ENCODE measurements around the gene PMFBP1. TPM values are rescaled to one million over a fixed set of nuclear protein-coding genes. Genes with fewer than 3 reads are reported as not detected.

Gene PMFBP1
- 1 to 10 TPM; 3.1 to 3.3 TPM for total RNA-seq

DNA sequence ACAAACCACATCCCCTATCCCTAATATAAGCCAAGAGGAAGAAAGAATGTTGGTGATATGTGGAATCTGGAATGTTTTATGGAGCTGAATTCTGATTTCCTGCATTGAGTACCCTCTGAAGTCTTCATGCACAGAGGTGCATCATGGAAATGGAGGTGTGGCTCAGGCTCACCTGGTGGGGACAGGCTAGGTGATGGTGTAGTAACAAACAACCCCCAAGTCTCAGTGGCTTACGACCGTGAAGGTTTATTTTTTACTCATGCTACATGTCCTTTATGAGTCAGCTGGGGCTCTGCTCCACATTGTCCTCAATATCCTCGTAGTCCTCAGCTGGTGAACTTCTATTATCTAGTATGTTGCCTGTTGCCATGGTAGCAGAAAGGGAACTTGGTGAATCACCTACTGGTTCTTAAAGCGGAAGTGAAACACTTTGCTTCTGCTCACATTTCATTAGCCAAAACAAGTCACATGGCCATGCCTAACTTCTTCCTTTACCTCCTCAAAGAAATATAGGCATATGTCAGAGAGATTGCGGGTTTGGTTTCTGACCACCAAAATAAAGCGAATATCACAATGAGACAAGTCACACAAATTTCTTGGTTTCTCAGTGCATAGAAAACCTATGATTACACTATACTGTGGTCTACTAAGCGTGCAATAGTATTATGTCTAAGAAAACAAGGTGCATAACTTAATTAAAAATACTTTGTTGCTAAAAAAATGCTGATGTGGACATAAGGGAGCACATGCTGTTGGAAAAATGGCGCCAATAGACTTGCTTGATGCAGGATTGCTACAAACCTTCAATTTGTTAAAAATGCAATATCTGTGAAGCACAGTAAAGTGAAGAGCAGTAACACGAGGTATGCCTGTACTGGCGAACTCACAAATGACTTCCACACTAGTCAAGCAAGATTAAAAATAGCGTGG, at the start of gene PMFBP1:
PMFBP1 (minus strand) TSS at position 51 of the 930 bp plus-strand sequence. CDS start 947 bp downstream, outside the sequence.
- POLR2A ChIA-PET = no interaction called here
- H3K4me3 Mint-ChIP-seq = no peak within 1 kb of the TSS
- DNase-seq = peak; percentile 18
- peaks cover 14% of the 10 kb centered on the region for H3K9me3 Mint-ChIP-seq
- no peaks in the 10 kb centered on the region for H3K27me3 Mint-ChIP-seq
- peaks cover 4% of the 10 kb centered on the region for H3K4me1 Mint-ChIP-seq
- CTCF ChIA-PET = interaction anchor here (0.6 to 1.5 kb wide), 2 partner anchors 50 to 615 kb away, joined by 3 read pairs; no protein-coding TSS in a partner anchor
- H3K36me3 Mint-ChIP-seq (ENCODE audit: low read depth) = no peaks in the 10 kb centered on the region
- H3K27ac Mint-ChIP-seq = no peak within 1 kb of the TSS

DNA sequence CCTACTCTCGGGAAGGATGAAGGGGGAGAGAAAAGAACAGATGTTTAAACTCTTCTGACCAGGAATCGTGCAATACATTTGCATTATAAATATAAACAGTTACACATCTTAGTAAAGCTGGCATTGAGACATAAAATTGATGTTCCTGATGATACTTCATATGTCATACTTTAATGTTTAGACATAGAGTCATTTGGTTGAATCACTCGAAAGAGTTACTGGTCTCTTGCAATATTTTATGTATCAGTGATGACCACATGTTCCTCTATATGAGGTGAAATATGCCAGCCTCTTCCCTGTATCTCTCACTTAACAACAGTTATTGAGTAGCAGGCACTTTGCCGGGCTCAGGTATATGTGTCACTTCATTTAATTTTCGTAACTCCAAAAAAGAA, 49.7 kb upstream of the PMFBP1 start:
- Mint-ChIP-seq H3K4me3 (no peak overlapping the region), H3K4me1 (no peaks in the 10 kb centered on the region), H3K27ac (no peak overlapping the region), H3K36me3 (ENCODE audit: low read depth) (no peaks in the 10 kb centered on the region), H3K27me3 (peaks cover 8% of the 10 kb centered on the region), H3K9me3 (no peaks in the 10 kb centered on the region)
- POLR2A ChIA-PET = no interaction called here
- CTCF ChIA-PET = no interaction called here
- no peak for DNase-seq

- DNase-seq = no peak
- CTCF ChIA-PET = no interaction called here
- no peak overlapping the region for H3K27ac Mint-ChIP-seq
- no peaks in the 10 kb centered on the region for H3K9me3 Mint-ChIP-seq
- no peak overlapping the region for H3K4me3 Mint-ChIP-seq
- H3K27me3 Mint-ChIP-seq = peaks cover 11% of the 10 kb centered on the region
- POLR2A ChIA-PET = no interaction called here
- H3K4me1 Mint-ChIP-seq = no peaks in the 10 kb centered on the region
- H3K36me3 Mint-ChIP-seq (ENCODE audit: low read depth) = no peaks in the 10 kb centered on the region
Measured at GRCh38 chr16:72220875-72221629, 49.1 kb upstream of the PMFBP1 start.

DNA sequence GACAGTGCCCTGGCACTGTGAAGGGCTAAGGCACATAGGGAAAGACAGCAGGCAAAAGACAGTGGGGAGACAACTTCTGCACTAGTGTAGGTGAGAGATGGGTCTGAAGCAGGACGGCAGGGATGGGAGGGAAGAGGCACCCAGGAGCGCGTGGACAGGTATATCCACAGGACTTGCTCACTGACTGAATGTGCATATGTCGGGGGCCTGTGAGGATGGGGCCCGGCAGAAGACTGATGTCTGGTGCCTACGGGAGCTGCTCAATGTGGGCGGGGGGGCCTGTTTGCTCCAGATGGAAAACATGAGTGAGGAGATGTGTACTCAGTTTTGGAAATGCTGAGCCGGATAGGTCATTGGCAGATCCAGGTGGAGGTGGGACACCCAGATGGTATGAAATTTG, 47.3 kb upstream of the PMFBP1 start:
- Mint-ChIP-seq H3K9me3 (peaks cover 4% of the 10 kb centered on the region), H3K27me3 (peaks cover 10% of the 10 kb centered on the region), H3K4me1 (no peaks in the 10 kb centered on the region), H3K36me3 (ENCODE audit: low read depth) (no peaks in the 10 kb centered on the region), H3K27ac (no peak overlapping the region), H3K4me3 (no peak overlapping the region)
- ChIA-PET POLR2A (no interaction called here), CTCF (no interaction called here)
- no peak for DNase-seq

GRCh38 chr16:72216767-72217166, 44.8 kb upstream of the PMFBP1 start:
- no peaks in the 10 kb centered on the region for H3K36me3 Mint-ChIP-seq (ENCODE audit: low read depth)
- ChIA-PET CTCF (no interaction called here), POLR2A (no interaction called here)
- no peaks in the 10 kb centered on the region for H3K4me1 Mint-ChIP-seq
- peaks cover 4% of the 10 kb centered on the region for H3K9me3 Mint-ChIP-seq
- no peak overlapping the region for H3K4me3 Mint-ChIP-seq
- peaks cover 8% of the 10 kb centered on the region for H3K27me3 Mint-ChIP-seq
- no peak overlapping the region for H3K27ac Mint-ChIP-seq
- DNase-seq = no peak

DNA sequence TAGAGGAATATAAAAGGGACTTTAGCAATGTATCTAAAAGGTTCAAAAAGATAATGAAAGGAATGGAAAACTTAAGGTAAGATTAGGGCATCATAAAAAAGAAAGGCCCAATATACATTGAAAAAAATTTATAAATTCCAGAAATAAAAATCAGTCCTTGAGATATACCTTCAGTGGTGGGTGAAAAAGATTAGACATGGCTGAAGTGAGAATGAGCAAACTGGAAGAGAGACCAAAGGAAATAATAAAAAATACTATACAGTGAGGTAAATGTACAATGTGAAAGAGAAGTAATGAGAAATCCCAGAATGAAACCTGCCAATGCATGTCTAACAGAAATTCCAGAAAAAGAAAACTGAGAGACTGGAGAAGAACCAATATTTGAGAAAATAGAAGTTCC, 42.9 kb upstream of the PMFBP1 start:
- ChIA-PET CTCF (no interaction called here), POLR2A (no interaction called here)
- Mint-ChIP-seq H3K4me3 (no peak overlapping the region), H3K27me3 (peaks cover 8% of the 10 kb centered on the region), H3K9me3 (peaks cover 4% of the 10 kb centered on the region), H3K36me3 (ENCODE audit: low read depth) (no peaks in the 10 kb centered on the region), H3K27ac (no peak overlapping the region), H3K4me1 (no peaks in the 10 kb centered on the region)
- DNase-seq = no peak

- no peak overlapping the region for H3K4me3 Mint-ChIP-seq
- DNase-seq = no peak
- CTCF ChIA-PET = no interaction called here
- H3K27ac Mint-ChIP-seq = no peak overlapping the region
- no peaks in the 10 kb centered on the region for H3K36me3 Mint-ChIP-seq (ENCODE audit: low read depth)
- POLR2A ChIA-PET = no interaction called here
- H3K27me3 Mint-ChIP-seq = peaks cover 2% of the 10 kb centered on the region
- peaks cover 4% of the 10 kb centered on the region for H3K9me3 Mint-ChIP-seq
- H3K4me1 Mint-ChIP-seq = no peaks in the 10 kb centered on the region
Measured at GRCh38 chr16:72211110-72211509, 39.2 kb upstream of the PMFBP1 start.

- no peak overlapping the region for H3K27ac Mint-ChIP-seq
- ChIA-PET POLR2A (no interaction called here), CTCF (no interaction called here)
- H3K36me3 Mint-ChIP-seq (ENCODE audit: low read depth) = no peaks in the 10 kb centered on the region
- no peak overlapping the region for H3K4me3 Mint-ChIP-seq
- no peak for DNase-seq
- no peaks in the 10 kb centered on the region for H3K4me1 Mint-ChIP-seq
- H3K27me3 Mint-ChIP-seq = peaks cover 2% of the 10 kb centered on the region
- H3K9me3 Mint-ChIP-seq = peaks cover 4% of the 10 kb centered on the region
Measured at GRCh38 chr16:72210555-72210954, 38.6 kb upstream of the PMFBP1 start.

DNA sequence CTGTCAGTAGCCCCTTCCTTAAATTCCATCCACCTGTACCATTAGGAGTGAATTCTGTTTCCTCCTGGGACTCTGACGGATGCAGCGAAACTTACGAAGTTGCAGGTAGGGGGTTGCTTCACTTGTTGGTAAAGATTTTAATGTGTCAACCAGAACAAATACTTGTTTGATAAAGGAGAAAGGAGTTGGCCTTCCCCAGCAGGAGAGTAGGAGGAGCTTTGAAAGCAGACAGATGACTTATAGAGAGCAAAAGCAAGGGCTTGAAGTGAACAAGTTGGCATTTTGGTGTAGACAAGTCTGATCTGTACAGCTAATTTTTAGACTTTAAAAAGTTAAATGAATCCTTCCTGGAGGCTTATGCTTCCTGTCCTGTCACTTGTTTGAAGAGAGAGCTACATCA, 38.1 kb upstream of the PMFBP1 start:
- POLR2A ChIA-PET = no interaction called here
- Mint-ChIP-seq H3K27me3 (peaks cover 2% of the 10 kb centered on the region), H3K4me1 (no peaks in the 10 kb centered on the region), H3K4me3 (no peak overlapping the region), H3K36me3 (ENCODE audit: low read depth) (no peaks in the 10 kb centered on the region), H3K27ac (no peak overlapping the region), H3K9me3 (peaks cover 2% of the 10 kb centered on the region)
- CTCF ChIA-PET = no interaction called here
- DNase-seq = no peak

DNA sequence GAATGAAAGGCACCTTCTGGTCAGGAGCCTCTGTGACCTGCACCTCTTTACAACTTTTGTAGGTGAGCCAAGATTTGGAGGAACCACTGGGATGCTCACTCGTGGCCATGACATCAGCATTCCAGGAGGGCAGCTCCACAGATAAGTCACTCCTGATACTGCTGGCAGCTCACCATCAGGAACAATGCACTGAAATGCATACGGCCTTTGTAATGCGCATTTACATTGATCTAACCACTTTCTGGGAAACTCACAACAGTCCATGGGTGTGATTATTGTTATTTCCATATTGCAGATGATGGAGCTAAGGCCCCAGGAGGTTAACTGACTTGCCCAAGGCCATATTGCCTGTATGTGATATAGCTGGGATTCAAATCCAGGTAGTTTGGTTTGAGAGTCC, 34.3 kb upstream of the PMFBP1 start:
- ChIA-PET POLR2A (no interaction called here), CTCF (no interaction called here)
- DNase-seq = no peak
- Mint-ChIP-seq H3K36me3 (ENCODE audit: low read depth) (no peaks in the 10 kb centered on the region), H3K27me3 (no peaks in the 10 kb centered on the region), H3K27ac (no peak overlapping the region), H3K9me3 (no peaks in the 10 kb centered on the region), H3K4me1 (peaks cover 19% of the 10 kb centered on the region), H3K4me3 (no peak overlapping the region)

DNA sequence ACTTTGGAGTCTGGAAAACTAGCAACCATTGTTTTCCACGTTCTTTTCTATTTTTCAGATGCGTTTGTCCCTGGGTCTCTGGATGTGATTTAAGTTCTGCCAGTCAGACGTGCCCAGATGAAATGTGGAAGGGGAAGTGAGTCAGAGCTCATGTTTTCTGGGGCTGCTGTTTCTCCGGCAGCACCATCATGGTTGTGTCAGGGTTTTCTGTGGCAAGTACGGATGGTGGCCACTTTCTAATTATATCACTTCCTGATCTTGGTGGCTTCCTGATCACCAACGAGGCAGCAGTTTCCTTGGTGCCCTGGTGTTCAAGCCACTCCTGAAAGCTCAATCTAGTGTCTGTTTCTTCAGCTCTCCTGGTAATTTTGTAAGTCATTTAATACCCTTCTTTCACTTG, 31.4 kb upstream of the PMFBP1 start:
- H3K27ac Mint-ChIP-seq = peak overlapping the region; percentile 52
- CTCF ChIA-PET = no interaction called here
- DNase-seq = peak; percentile 39

GRCh38 chr16:72202014-72202413, 30.1 kb upstream of the PMFBP1 start:
- CTCF ChIA-PET = no interaction called here
- H3K27me3 Mint-ChIP-seq = no peaks in the 10 kb centered on the region
- DNase-seq = no peak
- H3K4me1 Mint-ChIP-seq = peaks cover 19% of the 10 kb centered on the region
- H3K36me3 Mint-ChIP-seq (ENCODE audit: low read depth) = no peaks in the 10 kb centered on the region
- H3K27ac Mint-ChIP-seq = no peak overlapping the region
- no peaks in the 10 kb centered on the region for H3K9me3 Mint-ChIP-seq
- no peak overlapping the region for H3K4me3 Mint-ChIP-seq
- POLR2A ChIA-PET = no interaction called here

More for the DNA sequence above, 31.4 kb upstream of the PMFBP1 start:
- POLR2A ChIA-PET = no interaction called here
- Mint-ChIP-seq H3K27me3 (no peaks in the 10 kb centered on the region), H3K4me1 (peaks cover 19% of the 10 kb centered on the region), H3K9me3 (no peaks in the 10 kb centered on the region), H3K36me3 (ENCODE audit: low read depth) (no peaks in the 10 kb centered on the region), H3K4me3 (no peak overlapping the region)

GRCh38 chr16:72201387-72201786, 29.4 kb upstream of the PMFBP1 start:
- no peaks in the 10 kb centered on the region for H3K27me3 Mint-ChIP-seq
- H3K27ac Mint-ChIP-seq = no peak overlapping the region
- H3K9me3 Mint-ChIP-seq = no peaks in the 10 kb centered on the region
- CTCF ChIA-PET = no interaction called here
- H3K4me3 Mint-ChIP-seq = no peak overlapping the region
- POLR2A ChIA-PET = no interaction called here
- H3K4me1 Mint-ChIP-seq = peaks cover 19% of the 10 kb centered on the region
- DNase-seq = no peak
- no peaks in the 10 kb centered on the region for H3K36me3 Mint-ChIP-seq (ENCODE audit: low read depth)
